ENCODE results near the gene CD248.
A peak's percentile ranks its signal among the peaks of the same experiment; 100 is the strongest.

Gene CD248

DNA sequence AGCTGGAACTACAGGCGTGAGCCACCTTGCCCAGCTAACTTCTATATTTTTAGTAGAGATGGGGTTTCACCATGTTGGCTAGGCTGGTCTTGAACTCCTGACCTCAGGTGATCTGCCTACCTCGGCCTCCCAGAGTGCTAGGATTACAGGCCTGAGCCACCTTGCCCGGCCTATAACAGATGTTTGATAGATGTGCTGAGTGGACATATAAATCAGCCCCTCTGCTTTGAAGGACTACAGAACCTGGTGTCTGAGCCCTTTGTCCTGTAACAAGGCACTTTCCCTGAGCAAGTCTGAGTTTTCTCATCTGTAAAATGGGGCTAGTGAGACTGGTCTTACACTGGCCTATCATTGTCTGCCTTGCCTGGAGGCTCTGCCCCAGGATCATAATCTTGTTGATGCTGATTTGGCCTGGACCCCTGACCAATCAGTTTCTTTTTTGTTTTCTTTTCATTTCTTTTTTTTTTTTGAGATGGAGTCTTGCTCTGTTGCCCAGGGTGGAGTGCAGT, 12.4 kb upstream of the CD248 start:
- no peaks in the 10 kb centered on the region for H3K36me3 ChIP-seq

DNA sequence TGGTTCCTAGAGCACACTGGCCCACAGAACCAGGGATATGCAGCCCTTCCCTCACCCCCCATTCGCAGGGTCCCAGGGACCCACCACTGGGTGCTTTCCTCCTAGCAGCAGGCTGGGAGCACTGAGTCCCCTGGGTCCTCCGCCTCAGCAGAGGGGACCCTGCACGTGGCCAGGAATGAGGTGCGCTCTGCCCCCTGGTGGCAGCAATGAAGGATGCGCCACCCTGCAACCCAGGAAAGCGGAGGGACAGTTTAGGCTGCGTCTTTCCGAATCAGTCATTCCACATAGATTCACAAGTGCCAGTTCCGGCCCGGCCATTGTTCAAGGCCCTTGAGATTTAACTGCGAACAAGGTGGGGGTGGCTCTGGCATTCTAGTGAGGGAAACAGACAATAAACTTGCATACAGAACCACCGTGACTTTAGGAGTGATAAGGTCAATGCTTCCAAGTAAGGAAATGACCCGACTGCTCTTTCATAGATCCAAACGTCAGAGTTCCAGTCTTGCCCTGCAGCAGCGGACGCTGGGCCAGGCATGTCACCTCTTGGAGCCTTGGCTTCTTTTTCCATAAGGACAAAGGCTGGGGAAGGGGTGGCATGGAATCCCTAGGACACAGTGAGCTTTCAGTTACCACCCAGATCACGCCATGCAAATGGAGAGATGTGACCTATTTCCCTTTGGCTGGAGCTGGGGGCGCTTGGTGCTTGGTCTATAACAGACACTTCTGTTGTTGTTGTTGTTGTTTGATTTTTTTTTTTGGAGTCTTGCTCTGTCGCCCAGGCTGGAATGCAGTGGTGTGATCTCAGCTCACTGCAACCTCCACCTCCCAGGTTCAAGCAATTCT, 11.7 kb upstream of the CD248 start:
- Histone ChIP-seq H3K9me3 (ENCODE audit: severe bottlenecking) (no peaks in the 10 kb centered on the region), H3K27me3 (ENCODE audit: insufficient read depth, low read depth, severe bottlenecking) (no peaks in the 10 kb centered on the region), H3K27ac (no peak overlapping the region), H3K4me3 (ENCODE audit: low read depth, low read length) (no peak overlapping the region), H3K36me3 (no peaks in the 10 kb centered on the region)
- TF ChIP-seq, protein P1, sequence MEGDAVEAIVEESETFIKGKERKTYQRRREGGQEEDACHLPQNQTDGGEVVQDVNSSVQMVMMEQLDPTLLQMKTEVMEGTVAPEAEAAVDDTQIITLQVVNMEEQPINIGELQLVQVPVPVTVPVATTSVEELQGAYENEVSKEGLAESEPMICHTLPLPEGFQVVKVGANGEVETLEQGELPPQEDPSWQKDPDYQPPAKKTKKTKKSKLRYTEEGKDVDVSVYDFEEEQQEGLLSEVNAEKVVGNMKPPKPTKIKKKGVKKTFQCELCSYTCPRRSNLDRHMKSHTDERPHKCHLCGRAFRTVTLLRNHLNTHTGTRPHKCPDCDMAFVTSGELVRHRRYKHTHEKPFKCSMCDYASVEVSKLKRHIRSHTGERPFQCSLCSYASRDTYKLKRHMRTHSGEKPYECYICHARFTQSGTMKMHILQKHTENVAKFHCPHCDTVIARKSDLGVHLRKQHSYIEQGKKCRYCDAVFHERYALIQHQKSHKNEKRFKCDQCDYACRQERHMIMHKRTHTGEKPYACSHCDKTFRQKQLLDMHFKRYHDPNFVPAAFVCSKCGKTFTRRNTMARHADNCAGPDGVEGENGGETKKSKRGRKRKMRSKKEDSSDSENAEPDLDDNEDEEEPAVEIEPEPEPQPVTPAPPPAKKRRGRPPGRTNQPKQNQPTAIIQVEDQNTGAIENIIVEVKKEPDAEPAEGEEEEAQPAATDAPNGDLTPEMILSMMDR (IDR thresholded peaks at IDR 0.05; ENCODE audit: low read depth, low read length), result peak; percentile 95
- DNase-seq, result peak; percentile 82

More for the DNA sequence above, 12.4 kb upstream of the CD248 start:
- no peaks in the 10 kb centered on the region for H3K27me3 ChIP-seq (ENCODE audit: insufficient read depth, low read depth, severe bottlenecking)
- H3K9me3 ChIP-seq (ENCODE audit: severe bottlenecking), result no peaks in the 10 kb centered on the region
- H3K4me3 ChIP-seq (ENCODE audit: low read depth, low read length), result no peak overlapping the region
- no peak overlapping the region for H3K27ac ChIP-seq
- TF ChIP-seq, protein P1 (IDR thresholded peaks at IDR 0.05; ENCODE audit: low read depth, low read length), result no peak
- no peak for DNase-seq

DNA sequence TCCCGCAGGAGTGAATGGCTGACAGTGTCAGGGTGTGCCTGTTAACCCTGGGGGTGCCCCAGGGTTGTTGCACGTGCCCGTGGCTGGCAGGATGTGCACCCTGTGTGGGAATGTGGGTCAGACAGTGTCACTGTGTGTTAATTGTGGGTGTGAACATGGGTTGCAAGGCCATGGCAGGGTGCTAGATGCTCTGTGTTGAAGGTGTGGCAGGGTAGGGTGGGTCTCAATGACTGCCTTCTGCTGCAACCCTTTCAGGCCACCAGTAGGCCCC, 11.1 kb upstream of the CD248 start:
- Histone ChIP-seq H3K36me3 (no peaks in the 10 kb centered on the region), H3K27me3 (ENCODE audit: insufficient read depth, low read depth, severe bottlenecking) (no peaks in the 10 kb centered on the region), H3K9me3 (ENCODE audit: severe bottlenecking) (no peaks in the 10 kb centered on the region), H3K4me3 (ENCODE audit: low read depth, low read length) (no peak overlapping the region), H3K27ac (no peak overlapping the region)
- TF ChIP-seq, protein P1 (IDR thresholded peaks at IDR 0.05; ENCODE audit: low read depth, low read length), result no peak
- DNase-seq, result no peak

DNA sequence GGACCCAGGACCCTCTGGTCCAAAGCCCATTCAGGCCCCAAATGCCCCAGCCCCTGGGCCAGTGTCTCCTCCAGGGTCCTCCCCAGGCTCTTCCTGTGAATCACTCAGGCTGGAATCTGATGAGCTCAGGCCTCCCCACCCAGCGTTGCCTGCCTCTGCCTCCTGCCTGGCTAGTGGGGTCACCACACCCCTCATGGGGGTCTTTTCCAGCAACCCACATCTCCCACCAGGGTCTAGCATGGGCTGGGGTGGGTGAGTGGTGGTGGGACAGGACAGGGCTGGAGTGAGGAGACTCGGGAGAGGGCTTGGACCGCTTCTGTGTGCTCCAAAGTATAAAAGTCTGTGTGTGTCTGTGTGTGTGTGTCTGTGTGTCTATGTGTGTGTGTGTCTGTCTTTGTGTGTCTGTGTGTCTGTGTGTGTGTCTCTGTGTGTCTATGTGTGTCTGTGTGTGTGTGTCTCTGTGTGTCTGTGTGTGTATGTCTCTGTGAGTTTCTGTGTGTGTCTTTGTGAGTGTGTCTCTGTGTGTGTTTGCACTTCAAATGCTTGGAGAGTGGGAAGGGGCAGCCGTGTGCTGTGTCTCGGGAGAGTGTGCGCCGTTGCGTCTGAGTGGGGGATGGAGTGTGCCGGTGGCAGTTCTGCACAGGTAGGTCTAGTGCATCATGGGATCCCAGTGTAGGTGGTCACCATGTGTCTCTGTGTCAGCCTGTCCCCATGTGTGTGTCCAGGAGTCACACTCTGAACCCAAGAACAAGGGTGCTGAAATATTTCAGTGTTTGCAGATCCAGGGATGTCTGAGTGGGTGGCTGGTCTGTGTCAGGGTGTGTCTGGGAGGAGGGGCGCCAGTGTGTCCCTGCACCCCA, 10.6 kb upstream of the CD248 start:
- Histone ChIP-seq H3K36me3 (no peaks in the 10 kb centered on the region), H3K4me3 (ENCODE audit: low read depth, low read length) (no peak overlapping the region), H3K9me3 (ENCODE audit: severe bottlenecking) (no peaks in the 10 kb centered on the region), H3K27ac (no peak overlapping the region), H3K27me3 (ENCODE audit: insufficient read depth, low read depth, severe bottlenecking) (no peaks in the 10 kb centered on the region)
- no peak for DNase-seq
- TF ChIP-seq, protein P1 (IDR thresholded peaks at IDR 0.05; ENCODE audit: low read depth, low read length), result no peak

DNA sequence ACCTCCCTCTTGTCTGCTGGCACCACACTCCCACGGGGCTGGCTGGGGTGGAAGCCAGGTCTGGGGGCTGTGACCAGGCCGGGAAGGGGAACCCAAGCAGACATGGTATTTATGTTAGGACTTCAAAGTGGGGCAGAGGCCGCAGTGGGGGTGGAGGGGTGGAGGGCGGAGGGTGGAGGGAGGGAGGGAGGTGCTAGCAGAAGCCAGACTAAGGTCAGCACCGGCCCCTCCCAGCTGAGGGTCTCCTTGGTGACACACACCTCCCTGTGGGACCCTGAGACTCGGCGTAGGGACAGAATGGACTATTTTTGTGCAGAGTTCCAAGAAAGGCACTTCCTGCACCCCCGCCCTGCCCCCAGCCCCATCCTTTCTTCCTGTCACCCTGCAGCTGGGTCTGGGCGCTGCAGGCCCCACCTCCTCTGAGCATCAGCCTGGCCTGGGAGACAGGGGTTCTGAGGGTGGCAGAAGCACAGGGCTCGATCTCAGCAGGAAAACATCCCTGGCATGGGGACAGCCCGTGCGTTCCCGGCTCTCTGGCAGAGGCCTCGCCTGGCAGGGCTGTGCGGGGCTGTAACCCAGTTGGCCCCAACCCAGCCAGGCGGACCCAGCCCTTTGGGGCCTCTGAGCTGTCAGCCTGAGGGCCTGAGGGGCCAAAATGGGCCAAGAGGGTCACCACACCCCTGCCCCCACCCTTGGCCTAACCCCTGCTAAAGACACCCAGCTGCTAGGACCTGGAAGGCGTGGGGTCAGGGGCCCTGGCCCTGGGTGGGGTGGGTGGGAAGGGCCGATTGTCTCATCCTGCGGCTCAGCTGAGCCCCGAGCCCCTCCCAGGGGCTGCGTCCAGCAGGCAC, 9.6 kb upstream of the CD248 start:
- Histone ChIP-seq H3K27ac (no peak overlapping the region), H3K9me3 (ENCODE audit: severe bottlenecking) (no peaks in the 10 kb centered on the region), H3K27me3 (ENCODE audit: insufficient read depth, low read depth, severe bottlenecking) (no peaks in the 10 kb centered on the region), H3K36me3 (no peaks in the 10 kb centered on the region), H3K4me3 (ENCODE audit: low read depth, low read length) (no peak overlapping the region)
- TF ChIP-seq, protein P1 (IDR thresholded peaks at IDR 0.05; ENCODE audit: low read depth, low read length), result no peak
- no peak for DNase-seq
